ENCODE results near the gene ECHS1.
A peak's percentile ranks its signal among the peaks of the same experiment; 100 is the strongest.
"Not testable (repeated sequence)": the region's sequence is repeated elsewhere in the genome, so short reads cannot be mapped to it uniquely, and the experiment has no call there.

ECHS1 gene

DNA sequence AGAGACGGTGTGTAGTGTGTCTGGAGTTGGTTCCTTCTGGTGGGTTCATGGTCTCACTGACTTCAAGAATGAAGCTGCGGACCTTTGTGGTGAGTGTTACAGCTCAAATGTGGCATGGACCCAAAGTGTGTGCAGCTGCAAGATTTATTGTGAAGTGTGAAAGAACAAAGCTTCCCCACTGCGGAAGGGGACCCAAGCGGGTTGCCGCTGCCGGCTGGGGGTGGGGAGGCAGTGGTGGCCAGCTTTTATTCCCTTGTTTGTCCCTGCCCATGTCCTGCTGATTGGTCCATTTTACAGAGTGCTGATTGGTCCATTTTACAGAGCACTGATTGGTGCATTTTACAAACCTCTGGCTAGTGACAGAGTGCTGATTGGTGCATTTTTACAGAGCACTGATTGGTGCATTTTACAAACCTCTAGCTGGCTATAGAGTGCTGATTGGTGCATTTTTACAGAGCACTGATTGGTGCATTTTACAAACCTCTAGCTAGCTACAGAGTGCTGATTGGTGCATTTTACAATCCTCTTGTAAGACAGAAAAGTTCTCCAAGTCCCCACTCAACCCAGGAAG is 52.2 kb downstream of the ECHS1 start:
- not testable (repeated sequence) for H2AFZ ChIP-seq (ENCODE audit: low read depth, low read length); H3K36me3 ChIP-seq (ENCODE audit: insufficient read depth, low read length); H3K4me3 ChIP-seq (ENCODE audit: low read length); H3K4me1 ChIP-seq (ENCODE audit: insufficient read depth, low read length); H3K9me3 ChIP-seq (ENCODE audit: low read length); H3K27me3 ChIP-seq (ENCODE audit: insufficient read depth, low read length)

DNA sequence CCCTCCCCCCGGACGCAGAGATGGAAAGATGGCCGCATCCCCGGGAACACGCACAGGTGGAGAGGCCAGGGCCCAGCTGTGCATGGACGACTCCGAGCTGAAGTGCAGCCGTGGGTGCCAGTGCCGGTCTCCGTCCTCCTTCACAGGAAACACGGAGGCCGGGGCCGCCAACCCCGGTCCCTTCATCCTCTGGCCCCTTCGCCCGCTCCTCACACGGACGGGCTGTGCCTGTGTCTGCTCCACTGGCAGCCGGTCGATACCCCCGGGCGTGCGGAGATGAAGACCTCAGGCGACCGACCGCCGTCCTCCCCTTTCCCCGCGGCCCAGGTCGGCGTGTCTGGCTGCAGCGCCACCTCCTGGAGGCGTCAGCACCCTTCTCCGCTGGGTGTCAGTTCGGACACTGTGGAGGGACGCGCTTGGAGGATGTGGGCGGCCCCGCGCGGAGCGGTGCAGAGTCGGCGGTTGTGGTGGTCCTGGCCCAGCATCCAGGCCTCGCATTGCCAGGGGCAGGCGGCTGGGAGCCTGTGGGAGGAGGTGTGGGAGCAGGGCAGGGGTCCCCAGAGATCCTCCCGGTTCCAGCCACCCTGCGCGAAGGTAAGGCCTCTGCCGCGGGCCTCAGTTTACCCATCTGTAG is 54.5 kb downstream of the ECHS1 start:
- Histone ChIP-seq H3K36me3 (ENCODE audit: insufficient read depth, low read length) (no peaks in the 10 kb centered on the region), H3K27me3 (ENCODE audit: insufficient read depth, low read length) (no peaks in the 10 kb centered on the region), H3K4me1 (ENCODE audit: insufficient read depth, low read length) (no peaks in the 10 kb centered on the region), H3K4me3 (ENCODE audit: low read length) (peak overlapping the region; percentile 52), H3K9me3 (ENCODE audit: low read length) (no peaks in the 10 kb centered on the region), H2AFZ (ENCODE audit: low read depth, low read length) (no peak overlapping the region)

DNA sequence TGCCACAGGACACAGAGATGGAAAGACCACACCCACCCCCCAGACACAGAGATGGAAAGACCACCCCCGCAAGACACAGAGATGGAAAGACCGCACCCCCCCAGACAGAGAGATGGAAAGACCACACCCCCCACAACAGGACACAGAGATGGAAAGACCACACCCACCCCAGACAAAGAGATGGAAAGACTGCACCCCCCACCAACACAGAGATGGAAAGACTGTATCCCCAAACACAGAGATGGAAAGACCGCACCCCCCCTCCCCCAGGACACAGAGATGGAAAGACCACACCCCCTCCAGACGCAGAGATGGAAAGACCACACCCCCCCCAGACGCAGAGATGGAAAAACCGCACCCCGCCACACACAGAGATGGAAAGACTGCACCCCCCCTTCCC is 56.4 kb downstream of the ECHS1 start:
- Histone ChIP-seq H3K36me3 (ENCODE audit: insufficient read depth, low read length) (peaks cover 5% of the 10 kb centered on the region), H3K4me1 (ENCODE audit: insufficient read depth, low read length) (no peaks in the 10 kb centered on the region), H2AFZ (ENCODE audit: low read depth, low read length) (no peak overlapping the region), H3K9me3 (ENCODE audit: low read length) (no peaks in the 10 kb centered on the region), H3K27me3 (ENCODE audit: insufficient read depth, low read length) (no peaks in the 10 kb centered on the region), H3K4me3 (ENCODE audit: low read length) (no peak overlapping the region)

DNA sequence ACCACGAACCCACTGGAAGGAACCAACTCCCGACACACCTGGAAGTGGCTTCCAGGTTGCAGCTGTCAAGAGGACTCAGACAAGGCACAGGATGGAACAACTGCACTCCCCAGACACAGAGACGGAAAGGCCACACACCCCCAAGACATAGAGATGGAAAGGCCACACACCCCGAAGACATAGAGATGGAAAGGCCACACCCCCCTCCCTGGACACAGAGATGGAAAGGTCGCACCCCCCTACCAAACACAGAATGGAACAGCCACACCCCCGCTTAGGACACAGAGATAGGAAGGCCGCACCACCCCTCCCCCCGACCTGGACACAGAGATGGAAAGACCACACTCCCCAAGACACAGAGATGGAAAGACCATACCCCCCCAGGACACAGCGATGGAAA is 56.9 kb downstream of the ECHS1 start:
- Histone ChIP-seq H3K36me3 (ENCODE audit: insufficient read depth, low read length) (peaks cover 10% of the 10 kb centered on the region), H3K4me1 (ENCODE audit: insufficient read depth, low read length) (no peaks in the 10 kb centered on the region), H2AFZ (ENCODE audit: low read depth, low read length) (no peak overlapping the region), H3K4me3 (ENCODE audit: low read length) (no peak overlapping the region), H3K27me3 (ENCODE audit: insufficient read depth, low read length) (no peaks in the 10 kb centered on the region), H3K9me3 (ENCODE audit: low read length) (no peaks in the 10 kb centered on the region)

DNA sequence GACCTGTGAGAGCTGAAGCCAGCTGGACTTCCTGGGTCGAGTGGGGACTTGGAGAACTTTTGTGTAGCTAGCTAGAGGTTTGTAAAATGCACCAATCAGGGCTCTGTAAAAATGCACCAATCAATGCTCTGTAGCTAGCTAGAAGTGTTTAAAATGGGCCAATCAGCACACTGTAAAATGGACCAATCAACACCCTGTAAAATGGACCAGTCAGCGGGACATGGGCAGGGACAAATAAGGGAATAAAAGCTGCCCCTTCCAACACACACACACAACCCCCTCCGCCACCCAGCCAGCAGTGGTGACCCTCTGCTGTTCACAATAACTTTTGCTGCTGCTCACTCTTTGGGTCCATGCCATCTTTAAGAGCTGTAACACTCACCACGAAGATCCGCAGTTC is 57.3 kb downstream of the ECHS1 start:
- H2AFZ ChIP-seq (ENCODE audit: low read depth, low read length) = no peak overlapping the region
- H3K4me1 ChIP-seq (ENCODE audit: insufficient read depth, low read length) = no peaks in the 10 kb centered on the region
- no peaks in the 10 kb centered on the region for H3K27me3 ChIP-seq (ENCODE audit: insufficient read depth, low read length)
- H3K36me3 ChIP-seq (ENCODE audit: insufficient read depth, low read length) = peaks cover 10% of the 10 kb centered on the region
- no peak overlapping the region for H3K4me3 ChIP-seq (ENCODE audit: low read length)
- no peaks in the 10 kb centered on the region for H3K9me3 ChIP-seq (ENCODE audit: low read length)

DNA sequence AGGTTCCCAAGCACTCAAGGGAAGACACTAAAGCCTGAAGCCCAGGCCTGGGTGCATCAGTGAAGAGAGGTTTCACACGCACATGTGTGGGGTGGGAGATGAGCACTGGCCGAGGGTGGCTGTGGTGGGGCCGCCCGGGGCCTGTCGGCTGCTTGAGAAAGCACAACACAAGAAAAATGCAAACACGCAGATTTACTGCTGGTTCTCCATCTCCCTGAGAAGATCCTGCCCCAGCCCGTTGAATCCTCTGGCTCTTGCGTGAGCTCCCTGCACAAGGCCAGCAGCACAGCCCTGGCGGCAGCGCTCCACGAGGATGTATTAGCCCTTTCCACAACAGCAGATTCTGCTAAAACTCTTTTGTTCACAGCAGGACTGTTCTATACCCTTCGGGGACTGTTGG is 58.2 kb downstream of the ECHS1 start:
- Histone ChIP-seq H3K4me1 (ENCODE audit: insufficient read depth, low read length) (no peaks in the 10 kb centered on the region), H3K27me3 (ENCODE audit: insufficient read depth, low read length) (no peaks in the 10 kb centered on the region), H3K4me3 (ENCODE audit: low read length) (no peak overlapping the region), H3K36me3 (ENCODE audit: insufficient read depth, low read length) (peaks cover 18% of the 10 kb centered on the region), H3K9me3 (ENCODE audit: low read length) (no peaks in the 10 kb centered on the region), H2AFZ (ENCODE audit: low read depth, low read length) (no peak overlapping the region)

DNA sequence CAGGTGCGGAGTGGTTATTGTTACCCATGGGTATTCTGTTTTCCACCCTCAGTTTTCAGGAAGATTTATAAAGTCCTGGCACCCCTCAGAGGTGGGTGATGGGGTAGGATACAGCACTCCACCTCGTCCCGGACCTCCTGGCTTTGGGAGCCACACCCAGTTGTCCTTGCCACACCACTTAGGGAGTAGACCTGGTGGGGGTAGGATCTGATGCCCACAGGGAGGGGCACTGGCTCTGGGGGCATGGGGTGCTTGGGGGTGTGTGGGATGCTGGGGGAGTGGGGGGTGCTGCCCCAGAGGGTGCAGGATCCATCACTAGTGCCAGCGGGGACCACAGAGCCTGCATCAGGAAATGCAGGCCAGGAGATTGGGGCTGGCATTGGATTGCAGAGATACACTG is 60.0 kb downstream of the ECHS1 start:
- Histone ChIP-seq H2AFZ (ENCODE audit: low read depth, low read length) (no peak overlapping the region), H3K27me3 (ENCODE audit: insufficient read depth, low read length) (no peaks in the 10 kb centered on the region), H3K4me1 (ENCODE audit: insufficient read depth, low read length) (peaks cover 6% of the 10 kb centered on the region), H3K36me3 (ENCODE audit: insufficient read depth, low read length) (peaks cover 21% of the 10 kb centered on the region), H3K4me3 (ENCODE audit: low read length) (no peak overlapping the region), H3K9me3 (ENCODE audit: low read length) (no peaks in the 10 kb centered on the region)

DNA sequence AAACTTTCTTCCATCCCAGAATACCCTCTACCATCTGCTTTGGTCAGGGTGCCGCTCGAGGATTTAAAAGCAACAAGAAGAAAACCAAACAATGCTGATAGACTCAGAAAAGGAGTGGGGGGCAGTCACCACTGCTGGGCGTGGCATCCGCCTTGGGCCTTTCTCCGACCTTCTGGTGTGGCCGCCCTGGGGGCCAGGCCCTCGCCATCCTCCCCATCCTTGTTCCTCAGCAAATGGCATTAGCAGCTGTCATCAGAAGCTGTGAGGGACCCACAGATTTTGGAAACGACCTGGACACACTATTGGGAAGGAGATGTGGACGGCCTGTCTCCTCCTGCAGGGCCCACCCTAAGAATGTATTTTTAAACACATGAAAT is 60.4 kb downstream of the ECHS1 start:
- Histone ChIP-seq H3K27me3 (ENCODE audit: insufficient read depth, low read length) (no peaks in the 10 kb centered on the region), H3K36me3 (ENCODE audit: insufficient read depth, low read length) (peaks cover 21% of the 10 kb centered on the region), H3K9me3 (ENCODE audit: low read length) (no peaks in the 10 kb centered on the region), H3K4me3 (ENCODE audit: low read length) (no peak overlapping the region), H2AFZ (ENCODE audit: low read depth, low read length) (no peak overlapping the region), H3K4me1 (ENCODE audit: insufficient read depth, low read length) (peaks cover 10% of the 10 kb centered on the region)
